Natural killer cell (primary cell): ENCODE results near the gene RIMKLA. TPM values are rescaled to one million over a fixed set of nuclear protein-coding genes. Genes with fewer than 3 reads are reported as not detected.

ENCODE experiments used
- ATAC-seq, 3 donors: fragments of 150-1000 bp in 2 of 3; fragments of 200-7000 bp in 1 of 3; cut with Tn5 transposase; 1 replicate in 1 of 3; 2 replicates in 2 of 3; pipeline ENCODE4 v1.10.0; 2021; ENCODE audit warnings: mild to moderate bottlenecking in 2 of 3, moderate library complexity in 2 of 3
- DNase-seq, 2 donors: peaks; one replicate each; pipeline versions ENCODE4 v3.0.0 to v3.0.0-alpha.2; 2013 to 2021; ENCODE audit warnings: mixed read lengths in 1 of 2
- H3K27ac ChIP-seq: one replicate; pipeline ENCODE4 v1.5.1; 2013; ENCODE audit warnings: mild to moderate bottlenecking, low read length
- H3K27me3 ChIP-seq: one replicate; pipeline ENCODE4 v1.6.1; 2013; ENCODE audit warnings: low read length; ENCODE audit not compliant: control insufficient read depth, insufficient read depth
- H3K36me3 ChIP-seq: one replicate; pipeline ENCODE4 v1.6.1; 2013; ENCODE audit warnings: low read length; ENCODE audit not compliant: control insufficient read depth, insufficient read depth
- H3K4me1 ChIP-seq: one replicate; pipeline ENCODE4 v1.6.1; 2013; ENCODE audit warnings: low read length; ENCODE audit not compliant: control insufficient read depth, insufficient read depth
- H3K4me3 ChIP-seq: one replicate; pipeline ENCODE4 v1.5.1; 2013; ENCODE audit warnings: low read length
- H3K9me3 ChIP-seq: one replicate; pipeline ENCODE4 v1.6.1; 2013; ENCODE audit warnings: low read length; ENCODE audit not compliant: control insufficient read depth, insufficient read depth
- H3K27ac Mint-ChIP-seq, 2 donors: one replicate each; pipeline ENCODE4 v1.8.0; 2022; ENCODE audit warnings: mild to moderate bottlenecking in 2 of 2, mixed read lengths in 2 of 2, moderate library complexity in 1 of 2
- H3K27me3 Mint-ChIP-seq, 2 donors: one replicate each; pipeline ENCODE4 v1.8.0; 2022; ENCODE audit warnings: low read depth in 2 of 2, mixed read lengths in 2 of 2
- H3K36me3 Mint-ChIP-seq: one replicate; pipeline ENCODE4 v1.8.0; 2022; ENCODE audit warnings: mixed read lengths
- H3K4me1 Mint-ChIP-seq, 2 donors: one replicate each; pipeline ENCODE4 v1.8.0; 2022; ENCODE audit warnings: mixed read lengths in 2 of 2
- H3K4me3 Mint-ChIP-seq: one replicate; pipeline ENCODE4 v1.8.0; 2022; ENCODE audit warnings: mild to moderate bottlenecking, moderate library complexity, mixed read lengths
- H3K9me3 Mint-ChIP-seq, 2 donors: one replicate each; pipeline ENCODE4 v1.8.0; 2022; ENCODE audit warnings: mixed read lengths in 2 of 2
- WGBS: methylation state at CpG from one replicate; pipeline ENCODE4 v1.1.7; 2013; ENCODE audit warnings: missing lambda C conversion rate; ENCODE audit not compliant: insufficient coverage; 5-methylcytosine and 5-hydroxymethylcytosine counted together
- intact Hi-C: fragments of 100-400 bp; cut with micrococcal nuclease; formaldehyde crosslinking; loops from one replicate; pipeline ENCODE4 v1.14.2; 2022
- total RNA-seq, 4 donors: library from RNA; stranded (reverse); fragments of 120-200 nt in 1 of 4; gene quantifications; one replicate each; pipeline versions ENCODE4 v1.2.3 to v1.2.4, GENCODE V29; 2013 to 2022
- TF ChIP-seq, protein P1 (sequence below): fragments of 200-600 bp; IDR thresholded peaks from one replicate; pipeline ENCODE4 v1.8.0; 2022; ENCODE audit warnings: antibody characterized with exemption

The RIMKLA gene
- total RNA-seq, 3 donors from 2014 or later (not counting 1 experiment from before 2014, with no cell fraction given): 0.13 to 0.45 (median 0.39) TPM

DNA sequence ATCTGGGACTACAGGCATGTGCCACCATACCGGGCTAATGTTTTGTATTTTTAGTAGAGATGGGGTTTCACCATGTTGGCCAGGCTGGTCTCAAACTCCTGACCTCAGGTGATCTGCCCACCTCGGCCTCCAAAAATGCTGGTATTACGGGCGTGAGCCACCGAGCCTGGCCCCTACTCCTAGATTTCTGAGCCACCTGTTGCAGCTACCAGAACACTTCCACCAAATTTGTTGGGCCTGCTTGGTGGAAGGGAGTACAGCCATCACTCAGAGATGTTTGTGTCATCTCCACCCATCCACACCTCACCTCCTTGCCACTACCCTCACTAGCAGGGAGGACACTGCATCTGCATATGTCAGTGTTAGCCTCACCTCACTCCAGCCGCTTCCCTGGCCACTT lies 5.5 kb downstream of the RIMKLA start:
- TF ChIP-seq, protein P1, sequence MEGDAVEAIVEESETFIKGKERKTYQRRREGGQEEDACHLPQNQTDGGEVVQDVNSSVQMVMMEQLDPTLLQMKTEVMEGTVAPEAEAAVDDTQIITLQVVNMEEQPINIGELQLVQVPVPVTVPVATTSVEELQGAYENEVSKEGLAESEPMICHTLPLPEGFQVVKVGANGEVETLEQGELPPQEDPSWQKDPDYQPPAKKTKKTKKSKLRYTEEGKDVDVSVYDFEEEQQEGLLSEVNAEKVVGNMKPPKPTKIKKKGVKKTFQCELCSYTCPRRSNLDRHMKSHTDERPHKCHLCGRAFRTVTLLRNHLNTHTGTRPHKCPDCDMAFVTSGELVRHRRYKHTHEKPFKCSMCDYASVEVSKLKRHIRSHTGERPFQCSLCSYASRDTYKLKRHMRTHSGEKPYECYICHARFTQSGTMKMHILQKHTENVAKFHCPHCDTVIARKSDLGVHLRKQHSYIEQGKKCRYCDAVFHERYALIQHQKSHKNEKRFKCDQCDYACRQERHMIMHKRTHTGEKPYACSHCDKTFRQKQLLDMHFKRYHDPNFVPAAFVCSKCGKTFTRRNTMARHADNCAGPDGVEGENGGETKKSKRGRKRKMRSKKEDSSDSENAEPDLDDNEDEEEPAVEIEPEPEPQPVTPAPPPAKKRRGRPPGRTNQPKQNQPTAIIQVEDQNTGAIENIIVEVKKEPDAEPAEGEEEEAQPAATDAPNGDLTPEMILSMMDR: no peak
- Mint-ChIP-seq H3K4me3 (no peak overlapping the region), H3K9me3 (no peaks in the 10 kb centered on the region), H3K36me3 (no peaks in the 10 kb centered on the region), H3K27ac (no peak overlapping the region), H3K4me1 (no peaks in the 10 kb centered on the region), H3K27me3 (peaks cover 13 to 14% of the 10 kb centered on the region in 2 donors)
- DNase-seq (no peak), ATAC-seq (no peak)
- intact Hi-C loops: no loop called here
- no peaks in the 10 kb centered on the region for H3K9me3 ChIP-seq
- H3K4me1 ChIP-seq: peaks cover 2% of the 10 kb centered on the region
- H3K36me3 ChIP-seq: no peaks in the 10 kb centered on the region
- H3K27ac ChIP-seq: no peak overlapping the region
- peaks cover 11% of the 10 kb centered on the region for H3K27me3 ChIP-seq
- WGBS: 84% methylated on average over 5 of the region's 6 CpGs
- no peak overlapping the region for H3K4me3 ChIP-seq

DNA sequence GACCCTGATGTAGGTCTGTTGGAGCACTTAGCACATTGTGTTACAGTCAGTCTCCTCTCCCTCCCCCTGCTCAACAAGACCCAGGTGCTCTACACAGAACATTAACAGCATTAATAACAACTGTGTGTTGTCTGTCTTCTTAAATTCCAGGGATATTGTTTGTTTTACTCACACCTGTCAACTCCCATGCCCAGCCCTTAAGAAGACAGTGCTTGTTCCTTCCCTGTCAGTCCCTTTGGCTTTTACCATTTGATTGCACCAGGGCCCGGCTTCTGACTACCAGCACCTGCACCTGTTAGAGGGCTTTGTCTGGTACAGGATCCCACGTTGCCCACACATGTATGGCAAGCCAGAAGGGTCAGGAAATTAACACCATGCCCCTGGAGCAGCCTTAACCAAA lies 11.7 kb downstream of the RIMKLA start:
- Mint-ChIP-seq H3K4me3 (no peak overlapping the region), H3K36me3 (no peaks in the 10 kb centered on the region), H3K27me3 (peaks cover 0 to 3% of the 10 kb centered on the region in 2 donors), H3K27ac (no peak overlapping the region), H3K9me3 (no peaks in the 10 kb centered on the region), H3K4me1 (no peaks in the 10 kb centered on the region)
- WGBS: 78% methylated on average over 2 of the region's 2 CpGs
- ATAC-seq: no peak
- no peak for DNase-seq
- H3K36me3 ChIP-seq: no peaks in the 10 kb centered on the region
- H3K27me3 ChIP-seq: peaks cover 2% of the 10 kb centered on the region
- no peak overlapping the region for H3K4me3 ChIP-seq
- H3K9me3 ChIP-seq: no peaks in the 10 kb centered on the region
- intact Hi-C loops: no loop called here
- no peak overlapping the region for H3K27ac ChIP-seq
- no peaks in the 10 kb centered on the region for H3K4me1 ChIP-seq
- TF ChIP-seq, protein P1: no peak

DNA sequence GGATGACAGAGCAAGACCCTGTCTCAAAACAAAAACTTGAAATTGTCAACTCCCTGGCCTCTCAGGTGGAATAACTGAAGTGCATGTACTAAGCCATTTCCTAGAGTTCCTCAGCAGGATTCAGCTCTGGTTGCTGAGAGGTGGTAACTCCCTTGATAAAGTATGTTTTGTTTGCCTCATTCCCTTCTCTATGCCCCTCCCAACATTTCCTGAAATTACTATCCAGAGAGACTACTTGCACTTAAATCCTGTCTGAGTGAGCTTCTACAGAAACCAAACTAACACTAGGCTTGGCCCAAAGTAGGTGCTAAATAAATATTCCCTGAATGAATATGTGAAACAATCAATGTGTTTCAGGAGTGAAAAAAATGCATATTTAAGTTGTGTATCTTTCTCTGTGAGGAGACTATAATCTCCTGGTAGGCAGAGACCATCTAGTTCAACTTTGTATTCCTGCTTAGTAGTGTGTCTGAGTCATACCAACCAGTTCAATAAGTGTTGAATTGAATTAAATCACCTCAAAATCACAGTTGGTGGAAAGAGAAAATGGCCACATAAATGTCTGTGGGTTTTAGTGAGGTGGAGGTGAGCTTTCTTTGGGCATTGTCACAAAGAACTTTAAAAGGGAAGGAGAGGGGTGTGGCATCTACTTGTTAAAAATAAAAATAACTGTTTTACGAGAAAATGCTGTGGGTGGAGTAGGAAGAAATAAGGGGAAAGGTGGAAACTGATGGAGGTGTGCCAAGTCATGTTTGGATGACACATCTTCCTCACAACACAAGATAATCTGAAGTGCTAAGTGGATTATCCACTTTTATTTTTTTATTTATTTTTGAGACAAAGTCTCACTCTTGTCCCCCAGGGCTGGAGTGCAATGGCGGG lies 12.6 kb downstream of the RIMKLA start:
- H3K27ac Mint-ChIP-seq: no peak overlapping the region
- H3K4me1 ChIP-seq: no peaks in the 10 kb centered on the region
- no peaks in the 10 kb centered on the region for H3K36me3 Mint-ChIP-seq
- ATAC-seq: no peak
- H3K4me3 Mint-ChIP-seq: no peak overlapping the region
- no peaks in the 10 kb centered on the region for H3K27me3 Mint-ChIP-seq
- no peaks in the 10 kb centered on the region for H3K36me3 ChIP-seq
- DNase-seq: no peak
- H3K9me3 ChIP-seq: no peaks in the 10 kb centered on the region
- 60% methylated on average over 2 of the region's 2 CpGs for WGBS
- H3K27ac ChIP-seq: no peak overlapping the region
- H3K27me3 ChIP-seq: peaks cover 2% of the 10 kb centered on the region
- H3K9me3 Mint-ChIP-seq: no peaks in the 10 kb centered on the region
- no peak overlapping the region for H3K4me3 ChIP-seq
- H3K4me1 Mint-ChIP-seq: no peaks in the 10 kb centered on the region
- intact Hi-C loops: no loop called here
- TF ChIP-seq, protein P1: no peak
